Activated CD4-positive, alpha-beta T cell treated with anti-CD3 and anti-CD28 coated beads for 4 hours (primary cell): Measurements from ENCODE around the gene GHDC.
A peak's percentile ranks its signal among the peaks of the same experiment; 100 is the strongest.
"Not testable (repeated sequence)": the region's sequence is repeated elsewhere in the genome, so short reads cannot be mapped to it uniquely, and the experiment has no call there.

Experiments used
- DNase-seq, 2 donors: peaks; one replicate each; pipeline ENCODE4 v3.0.0-alpha.2; 2020

The GHDC gene

GRCh38 chr17:42202159-42202558 is 7.9 kb upstream of the GHDC start:
- DNase-seq, result no peak

- DNase-seq, result no peak
These were observed 7.1 kb upstream of the GHDC start for GRCh38 chr17:42201458-42201772.

DNA sequence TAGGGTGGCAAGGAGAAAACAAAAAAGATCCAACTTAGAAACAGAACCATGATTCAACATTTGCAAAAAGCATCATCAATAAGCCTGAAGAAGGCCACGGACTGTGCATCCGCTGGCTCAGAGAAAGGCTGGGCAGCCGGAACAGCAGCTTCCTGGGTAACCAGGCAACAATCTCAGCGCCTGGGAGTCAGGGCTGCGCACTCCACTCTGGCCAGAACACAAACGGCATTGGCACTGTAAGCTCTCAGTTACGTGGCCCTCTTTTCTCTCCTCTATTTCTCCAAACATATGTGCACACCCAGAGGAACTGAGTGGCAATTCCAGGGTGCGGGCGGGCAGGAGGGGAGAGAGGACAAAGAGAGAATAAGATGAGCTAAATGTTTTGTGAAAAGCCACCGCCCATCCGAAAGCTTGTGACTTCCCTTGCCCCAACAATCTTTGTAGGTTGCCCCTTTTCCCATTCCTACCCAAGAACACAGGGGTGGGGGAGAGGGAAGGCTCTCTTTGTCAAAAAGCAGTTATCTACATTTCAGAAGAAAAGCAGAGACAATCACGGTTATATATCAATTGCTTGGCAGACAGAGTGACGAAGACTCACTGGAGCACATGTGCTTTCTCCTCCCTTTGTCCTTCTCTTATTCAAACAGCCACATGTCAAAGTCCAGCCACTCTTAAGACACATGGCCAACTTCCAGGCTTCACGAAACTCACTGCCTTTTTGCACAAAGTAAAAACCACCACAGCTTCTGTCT is 6.6 kb upstream of the GHDC start:
- no peak for DNase-seq

- DNase-seq, result no peak
These were observed 5.2 kb upstream of the GHDC start for GRCh38 chr17:42199416-42200011.

GRCh38 chr17:42198897-42199296 is 4.6 kb upstream of the GHDC start:
- no peak for DNase-seq

DNA sequence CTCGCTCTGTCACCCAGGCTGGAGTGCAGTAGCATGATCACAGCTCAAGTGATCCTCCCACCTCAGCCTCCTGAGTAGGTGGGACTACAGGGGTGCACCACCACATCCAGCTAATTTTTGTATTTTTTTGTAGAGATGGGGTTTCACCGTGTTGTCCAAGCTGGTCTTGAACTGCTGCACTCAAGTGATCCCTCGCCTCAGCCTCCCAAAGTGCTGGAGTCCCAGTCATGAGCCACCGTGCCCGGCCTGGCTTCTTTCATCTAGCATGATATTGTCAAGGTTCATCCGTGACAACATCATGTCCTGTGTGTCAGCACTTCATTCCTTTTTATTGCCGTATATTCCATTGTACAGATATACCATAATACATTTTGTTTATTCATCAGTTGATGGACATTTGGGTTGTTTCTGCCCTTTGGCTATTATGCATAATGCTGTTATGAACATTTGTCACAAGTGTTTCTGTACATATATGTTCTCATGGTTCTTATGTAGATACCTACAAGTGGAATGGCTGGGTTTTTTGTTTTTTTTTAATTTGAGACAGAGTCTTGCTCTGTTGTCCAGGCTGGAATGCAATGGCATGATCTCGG is 3.4 kb upstream of the GHDC start:
- DNase-seq, result no peak

- DNase-seq, result no peak
These were observed 902 bp downstream of the GHDC start for GRCh38 chr17:42193216-42193968.

GRCh38 chr17:42192189-42193126 is 1.8 kb downstream of the GHDC start:
- DNase-seq, result no peak

DNA sequence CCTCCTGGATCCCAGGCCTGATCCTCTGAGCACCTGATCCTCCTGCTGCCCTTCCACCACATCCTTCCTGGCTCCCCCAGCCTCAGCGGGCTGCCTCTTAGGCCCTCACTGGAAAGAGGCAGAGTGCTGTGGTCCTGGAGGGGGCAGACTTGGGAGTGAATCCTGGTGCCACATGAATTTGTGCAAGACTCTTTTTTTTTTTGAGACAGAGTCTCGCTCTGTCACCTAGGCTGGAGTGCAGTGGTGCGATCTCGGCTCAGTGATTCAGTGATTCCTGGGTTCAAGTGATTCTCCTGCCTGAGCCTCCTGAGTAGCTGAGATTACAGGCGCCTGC is 3.1 kb downstream of the GHDC start:
- DNase-seq, result no peak

GRCh38 chr17:42190491-42191274 is 3.6 kb downstream of the GHDC start:
- no peak for DNase-seq

DNA sequence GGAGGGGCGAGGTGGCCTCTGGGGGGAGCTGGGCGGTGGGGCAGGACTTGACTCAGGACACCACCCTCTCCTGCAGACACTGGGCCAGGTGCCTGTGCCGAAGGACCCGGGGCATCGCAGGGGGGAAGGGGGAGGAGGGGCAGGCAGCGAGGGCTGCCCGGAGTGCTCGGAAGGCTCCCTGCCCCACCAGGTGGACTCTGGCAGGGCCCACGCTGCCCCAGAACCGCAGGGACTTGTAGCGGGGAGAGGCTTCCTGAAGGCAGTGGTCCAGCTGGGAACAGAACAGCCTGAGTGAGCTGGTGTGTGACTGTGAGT is 4.7 kb downstream of the GHDC start:
- DNase-seq, result no peak

DNA sequence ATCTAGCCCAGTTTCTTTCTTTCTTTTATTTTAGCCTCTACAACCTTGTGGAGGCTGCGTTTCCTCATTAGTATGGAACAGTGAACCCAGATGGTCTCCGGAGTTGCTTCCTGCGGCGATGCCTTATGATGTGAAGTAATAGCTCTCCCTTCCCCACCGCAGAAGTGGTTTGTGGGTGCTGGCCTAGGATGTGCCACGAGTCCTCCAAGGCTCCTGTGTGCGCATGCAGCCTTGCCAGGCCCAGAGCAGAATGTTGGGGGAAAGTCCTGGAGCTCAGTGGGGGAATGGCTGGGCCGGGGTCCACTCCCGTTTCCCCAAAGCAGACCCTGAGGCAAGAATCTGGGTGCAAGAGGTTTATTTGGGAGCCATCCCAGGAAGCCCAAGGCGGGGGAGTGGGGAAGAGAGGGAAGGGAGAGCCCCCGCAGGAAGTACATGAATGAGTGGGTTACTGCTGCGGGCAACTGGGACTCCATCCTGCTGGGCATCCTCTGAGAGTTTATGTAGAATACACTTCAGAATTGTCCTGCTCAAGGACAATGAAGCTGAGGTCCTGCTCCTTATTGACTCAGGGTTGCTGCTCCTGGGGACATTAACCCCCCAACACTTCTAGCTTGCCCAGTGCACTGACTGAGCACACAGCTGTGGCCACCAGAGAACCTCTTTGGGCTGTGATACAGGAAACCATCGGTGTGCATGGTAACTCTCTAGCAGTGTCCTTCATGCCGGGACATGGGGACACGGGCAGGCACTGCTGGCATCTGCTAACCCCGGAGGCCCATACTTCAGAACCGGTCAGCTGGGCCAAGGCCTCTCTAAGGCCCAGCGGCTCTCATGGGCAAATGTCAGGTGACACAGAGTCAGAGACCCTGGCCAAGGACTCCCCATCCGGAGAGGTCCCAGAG is 5.3 kb downstream of the GHDC start:
- no peak for DNase-seq

GRCh38 chr17:42187833-42188232 is 6.5 kb downstream of the GHDC start:
- DNase-seq, result no peak

DNA sequence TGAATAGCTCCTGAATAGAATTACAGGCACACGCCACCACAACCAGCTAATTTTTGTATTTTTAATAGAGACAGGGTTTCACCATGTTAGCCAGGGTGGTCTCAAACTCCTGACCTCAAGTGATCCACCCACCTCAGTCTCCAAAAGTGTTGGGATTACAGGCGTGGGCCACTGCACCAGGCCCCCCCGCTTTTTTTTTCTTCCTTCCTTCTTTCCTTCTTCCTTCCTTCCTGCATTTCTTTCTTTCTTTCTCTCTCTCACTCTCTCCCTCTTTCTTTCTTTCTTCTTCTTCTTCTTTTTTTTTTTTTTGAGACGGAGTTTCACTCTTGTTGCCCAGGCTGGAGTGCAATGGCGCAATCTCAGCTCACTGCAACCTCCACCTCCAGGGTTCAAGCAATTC is 8.1 kb downstream of the GHDC start:
- not testable (repeated sequence) for DNase-seq

GRCh38 chr17:42185621-42185930 is 8.7 kb downstream of the GHDC start:
- DNase-seq, result no peak

DNA sequence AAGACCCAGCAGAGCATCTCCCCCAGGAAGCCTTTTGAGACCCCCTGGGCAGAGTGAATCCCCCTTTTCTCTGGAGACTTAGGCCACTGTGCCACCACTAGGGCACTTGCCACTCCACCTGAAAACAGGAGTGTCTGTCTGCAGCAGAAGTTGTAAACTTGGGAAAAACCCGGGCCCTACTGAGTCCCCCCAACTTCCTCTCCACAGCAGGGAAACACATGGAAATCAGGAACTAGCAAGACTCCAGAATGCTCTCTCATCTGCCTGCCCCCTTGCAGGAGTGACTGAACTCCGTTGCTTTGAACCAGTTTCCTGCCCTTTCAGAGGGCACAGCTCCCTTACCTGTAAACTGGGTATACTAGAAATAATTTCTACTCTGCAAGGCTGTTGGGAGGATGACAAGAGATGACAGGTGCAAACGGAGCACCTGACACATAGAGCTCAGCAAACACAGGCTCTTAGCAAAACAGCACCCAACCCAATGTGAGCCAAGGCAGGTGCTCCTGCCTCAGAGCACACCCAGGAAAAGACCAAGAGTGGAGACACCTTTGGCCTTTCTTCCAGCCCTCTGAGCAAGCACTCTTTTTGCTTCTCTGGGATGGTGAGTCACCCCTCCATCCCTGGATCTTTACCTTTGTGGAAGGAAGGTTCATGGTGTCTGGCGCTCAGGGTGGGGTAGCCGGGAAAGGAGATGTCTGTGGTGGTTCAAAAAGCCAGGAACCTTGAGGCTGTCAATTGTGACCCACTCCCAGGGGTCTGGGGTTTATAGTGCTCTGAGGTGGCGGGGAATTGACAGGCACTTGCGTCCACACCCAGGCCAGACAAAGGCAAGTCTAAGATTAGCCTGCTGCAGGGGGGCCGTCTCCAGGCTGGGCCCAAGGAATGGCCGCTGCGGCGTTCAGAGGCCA is 9.3 kb downstream of the GHDC start, which contains the start of gene HCRT:
Gene HCRT, minus strand, starts transcription at position 740 of the 908 bp plus-strand sequence. Its CDS starts 87 bp downstream, at position 653.
- DNase-seq, result no peak

DNA sequence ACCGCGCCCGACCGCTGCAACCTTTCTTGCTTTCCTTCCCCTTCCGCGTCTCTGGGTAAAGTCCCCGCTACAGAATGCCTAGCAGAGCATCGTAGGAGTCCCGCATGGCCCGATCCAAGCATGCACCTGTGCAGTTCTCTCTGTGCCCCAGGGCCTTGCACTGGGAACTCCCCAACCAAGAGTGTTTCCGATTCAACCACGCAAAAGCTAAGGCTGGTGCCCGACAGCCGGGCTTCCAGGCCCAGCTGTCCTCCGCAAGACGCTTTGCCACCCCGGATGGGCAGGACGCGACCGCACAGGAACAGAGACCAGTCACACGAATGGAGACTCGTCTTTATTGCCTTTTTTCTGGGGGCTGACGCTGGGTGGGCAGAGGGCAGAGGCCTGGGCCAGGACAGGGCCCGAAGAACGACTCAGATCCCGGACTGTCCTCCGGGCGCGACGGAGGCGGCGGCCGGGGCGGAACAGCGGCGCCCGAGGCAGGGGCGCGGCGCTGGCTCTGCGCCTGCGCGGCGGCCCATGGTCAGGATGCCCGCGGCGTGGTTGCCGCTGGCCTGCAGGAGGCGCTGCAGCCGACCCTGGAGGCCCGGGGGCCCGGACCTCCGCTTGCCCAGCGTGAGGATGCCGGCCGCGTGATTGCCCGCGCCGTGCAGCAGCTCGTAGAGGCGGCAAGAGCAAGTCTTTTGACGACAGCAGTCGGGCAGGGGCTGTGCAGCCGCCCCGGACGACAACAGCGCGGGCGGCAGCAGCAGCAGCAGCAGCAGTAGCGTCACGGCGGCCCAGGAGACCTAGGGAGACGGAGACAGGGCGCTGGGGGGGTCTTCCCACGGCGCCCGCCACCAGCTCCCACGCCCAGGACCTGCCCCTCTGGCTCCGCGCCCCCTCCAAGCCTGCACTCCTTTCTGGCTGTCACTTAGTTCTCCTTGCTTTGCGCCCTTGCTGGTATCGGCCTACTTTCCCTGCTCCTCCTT is 10.3 kb downstream of the GHDC start:
- peak; percentile 66 to 74 for DNase-seq

DNA sequence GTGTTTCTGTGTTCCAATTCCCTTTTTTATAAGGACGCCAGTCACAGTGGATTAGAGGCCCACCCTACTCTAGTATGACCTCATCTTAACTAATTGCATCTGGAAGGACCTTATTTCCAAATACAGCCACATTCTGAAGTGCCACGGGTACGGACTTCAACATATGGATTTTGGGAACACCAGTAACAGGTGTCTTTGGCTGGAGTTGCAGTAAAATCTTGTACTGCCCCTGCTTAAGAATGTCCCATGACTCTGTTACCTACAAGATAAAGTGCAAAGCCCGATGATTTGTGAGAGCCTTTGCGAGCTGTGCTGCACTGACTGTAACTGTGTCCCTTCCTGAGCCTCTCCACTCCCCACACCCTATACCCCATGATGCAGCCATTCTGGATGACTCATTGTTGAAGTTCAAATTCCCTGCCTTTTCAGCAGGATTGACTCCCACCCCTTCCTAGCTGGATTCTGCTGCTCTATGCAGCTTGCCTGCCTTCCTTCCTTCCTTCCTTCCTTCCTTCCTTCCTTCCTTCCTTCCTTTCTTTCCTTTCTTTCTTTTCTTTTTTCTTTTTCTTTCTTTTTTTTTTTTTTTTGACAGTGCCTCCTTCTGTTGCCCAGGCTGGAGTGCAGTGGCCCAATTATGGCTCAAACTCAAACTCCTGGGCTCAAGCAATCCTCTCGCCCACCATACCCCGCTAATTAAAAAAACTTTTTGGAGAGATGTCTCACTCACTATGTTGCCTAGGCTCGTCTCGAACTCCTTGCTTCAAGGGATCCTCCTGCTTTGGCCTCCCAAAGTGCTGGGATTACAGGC is 11.2 kb downstream of the GHDC start:
- no peak for DNase-seq
